ENCODE measurements around the gene HOXA13. TPM values are rescaled to one million over a fixed set of nuclear protein-coding genes. Genes with fewer than 3 reads are reported as not detected.

Gene HOXA13
- total and polyA plus RNA-seq, 4 donors: not detected

- Histone ChIP-seq H3K4me3 (no peak overlapping the region), H3K9me3 (ENCODE audit: control insufficient read depth in 4 of 4, insufficient read depth in 3 of 4, low read length in 3 of 4) (peaks cover 0 to 12% (median 0%) of the 10 kb centered on the region in 4 donors), H3K27ac (ENCODE audit: low read depth in 1 of 2, low read length in 1 of 2) (no peak overlapping the region), H3K36me3 (ENCODE audit: control insufficient read depth in 4 of 4, insufficient read depth in 4 of 4, low read length in 4 of 4) (no peaks in the 10 kb centered on the region), H3K4me1 (ENCODE audit: control insufficient read depth in 5 of 5, insufficient read depth in 5 of 5, low read length in 5 of 5) (peaks cover 0 to 19% (median 13%) of the 10 kb centered on the region in 5 donors), H3K9ac (ENCODE audit: insufficient read depth in 1 of 2, low read length in 2 of 2) (no peak overlapping the region), H3K27me3 (ENCODE audit: control insufficient read depth in 3 of 3, insufficient read depth in 3 of 3, low read length in 2 of 3) (peaks cover 8 to 97% (median 88%) of the 10 kb centered on the region in 3 donors)
- ATAC-seq (ENCODE audit: insufficient read depth, low FRiP score): no peak
- DNase-seq: peak in 1 of 3 donors; percentile 5
- no peak for TF ChIP-seq CTCF (IDR thresholded peaks at IDR 0.05; ENCODE audit: control extremely low read depth, extremely low read depth)
- 69 to 82% methylated on average over 12 of the region's 12 CpGs for WGBS, 2 donors
These were observed 19.2 kb downstream of the HOXA13 start for GRCh38 chr7:27180431-27181420.

- TF ChIP-seq CTCF (IDR thresholded peaks at IDR 0.05; ENCODE audit: control extremely low read depth, extremely low read depth): peak; percentile 35
- Histone ChIP-seq H3K27me3 (ENCODE audit: control insufficient read depth in 3 of 3, insufficient read depth in 3 of 3, low read length in 2 of 3) (peaks cover 17 to 97% (median 84%) of the 10 kb centered on the region in 3 donors), H3K9ac (ENCODE audit: insufficient read depth in 1 of 2, low read length in 2 of 2) (no peak overlapping the region), H3K4me3 (no peak overlapping the region), H3K4me1 (ENCODE audit: control insufficient read depth in 5 of 5, insufficient read depth in 5 of 5, low read length in 5 of 5) (peaks cover 0 to 19% (median 9%) of the 10 kb centered on the region in 5 donors), H3K9me3 (ENCODE audit: control insufficient read depth in 4 of 4, insufficient read depth in 3 of 4, low read length in 3 of 4) (peaks cover 0 to 9% (median 0%) of the 10 kb centered on the region in 4 donors), H3K27ac (ENCODE audit: low read depth in 1 of 2, low read length in 1 of 2) (no peak overlapping the region), H3K36me3 (ENCODE audit: control insufficient read depth in 4 of 4, insufficient read depth in 4 of 4, low read length in 4 of 4) (no peaks in the 10 kb centered on the region)
- DNase-seq (peak; percentile 83 to 86 (median 83)), ATAC-seq (ENCODE audit: insufficient read depth, low FRiP score) (peak; percentile 59)
- WGBS, 2 donors: 12 to 15% methylated on average over 56 of the region's 56 CpGs
These were observed 20.1 kb downstream of the HOXA13 start for GRCh38 chr7:27179503-27180430.

- Histone ChIP-seq H3K4me1 (ENCODE audit: control insufficient read depth in 5 of 5, insufficient read depth in 5 of 5, low read length in 5 of 5) (peaks cover 0 to 18% (median 11%) of the 10 kb centered on the region in 5 donors), H3K27ac (ENCODE audit: low read depth in 1 of 2, low read length in 1 of 2) (no peak overlapping the region), H3K9ac (ENCODE audit: insufficient read depth in 1 of 2, low read length in 2 of 2) (no peak overlapping the region), H3K4me3 (no peak overlapping the region), H3K27me3 (ENCODE audit: control insufficient read depth in 3 of 3, insufficient read depth in 3 of 3, low read length in 2 of 3) (peaks cover 20 to 98% (median 83%) of the 10 kb centered on the region in 3 donors), H3K36me3 (ENCODE audit: control insufficient read depth in 4 of 4, insufficient read depth in 4 of 4, low read length in 4 of 4) (no peaks in the 10 kb centered on the region), H3K9me3 (ENCODE audit: control insufficient read depth in 4 of 4, insufficient read depth in 3 of 4, low read length in 3 of 4) (peaks cover 0 to 6% (median 0%) of the 10 kb centered on the region in 4 donors)
- WGBS, 2 donors: 57 to 72% methylated on average over 14 of the region's 14 CpGs
- ATAC-seq (ENCODE audit: insufficient read depth, low FRiP score) (no peak), DNase-seq (peak in 2 of 3 donors; percentile 19 to 24)
- TF ChIP-seq CTCF (IDR thresholded peaks at IDR 0.05; ENCODE audit: control extremely low read depth, extremely low read depth): no peak
These were observed 20.9 kb downstream of the HOXA13 start for GRCh38 chr7:27179030-27179429.

Measured in lung (tissue), 12 donors.